ENCODE measurements around the gene INTS3. TPM values are rescaled to one million over a fixed set of nuclear protein-coding genes. Genes with fewer than 3 reads are reported as not detected.

INTS3 gene
- total RNA-seq, 1 donor from 2014 or later = 39.5 TPM

DNA sequence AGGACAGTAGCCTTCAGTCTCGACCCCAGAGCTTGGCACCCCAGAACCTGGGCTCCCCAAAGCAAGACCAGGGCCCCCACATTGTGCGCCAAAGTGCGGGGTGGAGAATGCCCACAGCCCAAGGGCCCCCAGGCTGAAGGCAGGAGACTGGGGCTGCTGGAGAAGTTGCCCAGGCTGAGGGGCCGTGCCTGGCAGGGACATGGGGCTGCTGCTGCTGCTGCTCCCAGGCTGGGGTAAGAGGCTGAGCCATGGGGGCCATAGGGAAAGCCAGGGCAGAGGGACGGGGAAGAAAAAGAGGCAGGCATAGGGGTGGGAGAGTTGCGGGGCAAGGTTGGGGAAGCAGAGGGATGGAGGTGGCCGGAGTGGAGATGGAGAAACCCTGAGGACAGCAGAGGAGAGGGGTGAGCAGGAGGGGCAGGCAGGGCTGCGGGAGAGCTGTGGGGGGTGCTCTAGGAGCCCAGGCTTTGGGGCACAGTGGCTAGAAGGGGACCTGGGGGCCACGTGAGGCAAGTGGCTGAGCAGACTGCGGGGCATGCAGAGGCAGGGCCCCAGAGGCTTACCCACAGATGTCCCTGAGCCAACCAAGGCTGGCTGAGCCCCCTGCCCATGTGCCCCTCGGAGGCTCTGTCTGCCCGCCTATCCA, 66.2 kb downstream of the INTS3 start:
- H3K27ac Mint-ChIP-seq (ENCODE audit: unreplicated experiment) = no peak overlapping the region
- no peak overlapping the region for H3K4me3 ChIP-seq (ENCODE audit: insufficient read depth, low read depth, low read length)
- peaks cover 7% of the 10 kb centered on the region for H3K27me3 Mint-ChIP-seq (ENCODE audit: low read depth, unreplicated experiment)
- H3K36me3 Mint-ChIP-seq (ENCODE audit: low read depth, unreplicated experiment) = no peaks in the 10 kb centered on the region
- peaks cover 16% of the 10 kb centered on the region for H3K4me1 ChIP-seq (ENCODE audit: insufficient read depth, low read length)
- H3K9ac ChIP-seq (ENCODE audit: low read length) = no peak overlapping the region
- H2AFZ ChIP-seq (ENCODE audit: low read depth, low read length) = no peak overlapping the region
- no peaks in the 10 kb centered on the region for H3K9me3 ChIP-seq (ENCODE audit: insufficient read depth, low read depth, low read length)
- FAIRE-seq = no peak
- DNase-seq (ENCODE audit: low read depth) = no peak
- TF ChIP-seq CTCF (IDR thresholded peaks at IDR 0.05; ENCODE audit: insufficient read depth, low read depth, low read length) (no peak), EZH2 (IDR thresholded peaks at IDR 0.05; ENCODE audit: insufficient read depth, low read length) (no peak)
- H3K27ac ChIP-seq (ENCODE audit: low read depth, low read length) = no peak overlapping the region
- no peak overlapping the region for H3K4me3 Mint-ChIP-seq (ENCODE audit: unreplicated experiment)
- no peaks in the 10 kb centered on the region for H3K79me2 ChIP-seq (ENCODE audit: insufficient read depth, low read length)
- no peak overlapping the region for H3K4me2 ChIP-seq (ENCODE audit: low read length)
- no peaks in the 10 kb centered on the region for H3K27me3 ChIP-seq (ENCODE audit: insufficient read depth, low read length)
- H3K4me1 Mint-ChIP-seq (ENCODE audit: low read depth, unreplicated experiment) = peaks cover 6% of the 10 kb centered on the region
- peaks cover 4% of the 10 kb centered on the region for H4K20me1 ChIP-seq (ENCODE audit: insufficient read depth, low read length)
- no peaks in the 10 kb centered on the region for H3K36me3 ChIP-seq (ENCODE audit: insufficient read depth, low read length)
- H3K9me3 Mint-ChIP-seq (ENCODE audit: unreplicated experiment) = no peaks in the 10 kb centered on the region

GRCh38 chr1:153794624-153795329, 66.9 kb downstream of the INTS3 start:
- Mint-ChIP-seq H3K27ac (ENCODE audit: unreplicated experiment) (no peak overlapping the region), H3K4me3 (ENCODE audit: unreplicated experiment) (no peak overlapping the region), H3K36me3 (ENCODE audit: low read depth, unreplicated experiment) (no peaks in the 10 kb centered on the region), H3K27me3 (ENCODE audit: low read depth, unreplicated experiment) (peaks cover 7% of the 10 kb centered on the region), H3K9me3 (ENCODE audit: unreplicated experiment) (no peaks in the 10 kb centered on the region), H3K4me1 (ENCODE audit: low read depth, unreplicated experiment) (peaks cover 6% of the 10 kb centered on the region)
- TF ChIP-seq EZH2 (IDR thresholded peaks at IDR 0.05; ENCODE audit: insufficient read depth, low read length) = no peak
- no peak for TF ChIP-seq CTCF (IDR thresholded peaks at IDR 0.05; ENCODE audit: insufficient read depth, low read depth, low read length)
- Histone ChIP-seq H3K9me3 (ENCODE audit: insufficient read depth, low read depth, low read length) (no peaks in the 10 kb centered on the region), H3K79me2 (ENCODE audit: insufficient read depth, low read length) (no peaks in the 10 kb centered on the region), H3K4me3 (ENCODE audit: insufficient read depth, low read depth, low read length) (no peak overlapping the region), H4K20me1 (ENCODE audit: insufficient read depth, low read length) (peaks cover 4% of the 10 kb centered on the region), H3K27me3 (ENCODE audit: insufficient read depth, low read length) (no peaks in the 10 kb centered on the region), H3K36me3 (ENCODE audit: insufficient read depth, low read length) (no peaks in the 10 kb centered on the region), H3K27ac (ENCODE audit: low read depth, low read length) (no peak overlapping the region), H3K4me1 (ENCODE audit: insufficient read depth, low read length) (peaks cover 16% of the 10 kb centered on the region), H2AFZ (ENCODE audit: low read depth, low read length) (no peak overlapping the region), H3K9ac (ENCODE audit: low read length) (no peak overlapping the region), H3K4me2 (ENCODE audit: low read length) (no peak overlapping the region)
- FAIRE-seq (no peak), DNase-seq (ENCODE audit: low read depth) (no peak)

- Histone ChIP-seq H3K9me3 (ENCODE audit: insufficient read depth, low read depth, low read length) (no peaks in the 10 kb centered on the region), H3K4me1 (ENCODE audit: insufficient read depth, low read length) (peaks cover 12% of the 10 kb centered on the region), H3K36me3 (ENCODE audit: insufficient read depth, low read length) (no peaks in the 10 kb centered on the region), H3K4me3 (ENCODE audit: insufficient read depth, low read depth, low read length) (no peak overlapping the region), H4K20me1 (ENCODE audit: insufficient read depth, low read length) (peaks cover 4% of the 10 kb centered on the region), H3K4me2 (ENCODE audit: low read length) (no peak overlapping the region), H3K79me2 (ENCODE audit: insufficient read depth, low read length) (no peaks in the 10 kb centered on the region), H3K27me3 (ENCODE audit: insufficient read depth, low read length) (no peaks in the 10 kb centered on the region), H3K27ac (ENCODE audit: low read depth, low read length) (no peak overlapping the region), H2AFZ (ENCODE audit: low read depth, low read length) (no peak overlapping the region), H3K9ac (ENCODE audit: low read length) (no peak overlapping the region)
- no peak overlapping the region for H3K27ac Mint-ChIP-seq (ENCODE audit: unreplicated experiment)
- TF ChIP-seq CTCF (IDR thresholded peaks at IDR 0.05; ENCODE audit: insufficient read depth, low read depth, low read length) = no peak
- TF ChIP-seq EZH2 (IDR thresholded peaks at IDR 0.05; ENCODE audit: insufficient read depth, low read length) = no peak
- peaks cover 6% of the 10 kb centered on the region for H3K4me1 Mint-ChIP-seq (ENCODE audit: low read depth, unreplicated experiment)
- H3K9me3 Mint-ChIP-seq (ENCODE audit: unreplicated experiment) = no peaks in the 10 kb centered on the region
- H3K4me3 Mint-ChIP-seq (ENCODE audit: unreplicated experiment) = no peak overlapping the region
- no peak for FAIRE-seq
- H3K36me3 Mint-ChIP-seq (ENCODE audit: low read depth, unreplicated experiment) = no peaks in the 10 kb centered on the region
- DNase-seq (ENCODE audit: low read depth) = no peak
- H3K27me3 Mint-ChIP-seq (ENCODE audit: low read depth, unreplicated experiment) = peaks cover under 1% of the 10 kb centered on the region
Measured at GRCh38 chr1:153795330-153795837, 67.5 kb downstream of the INTS3 start.
